Spinal cord (tissue), 4 donors: ENCODE data around the gene SPON1. TPM values are rescaled to one million over a fixed set of nuclear protein-coding genes. Genes with fewer than 3 reads are reported as not detected.

Experiments
- polyA plus RNA-seq, 2 donors: library from polyadenylated mRNA; unstranded; fragments of 120-200 nt; gene quantifications; one replicate each; pipeline ENCODE4 v1.2.1, GENCODE V29; 2013; ENCODE audit not compliant: insufficient read length in 2 of 2
- small RNA-seq: library from RNA; depleted of rRNA; stranded (forward); fragments of <200 nt; gene quantifications from one replicate; pipeline ENCODE3, GENCODE V24; 2014; ENCODE audit warnings: low replicate concordance
- total RNA-seq, 2 donors: library from RNA; depleted of rRNA in 1 of 2; stranded (reverse); fragments of 120-200 nt in 1 of 2; fragments of >200 nt in 1 of 2; gene quantifications; one replicate each; pipeline versions ENCODE4 v1.2.3 to v1.2.4, GENCODE V29; 2013 to 2014

Gene SPON1
- total and polyA plus RNA-seq, 4 donors, result 84.4 to 193 (median 106) TPM

Small RNA genes lying within 50 kb of the gene (small RNA-seq; reads per million reads assigned to genes)
- gene RNA5SP332, result not detected
